ENCODE results near the gene RAB10.

DNA sequence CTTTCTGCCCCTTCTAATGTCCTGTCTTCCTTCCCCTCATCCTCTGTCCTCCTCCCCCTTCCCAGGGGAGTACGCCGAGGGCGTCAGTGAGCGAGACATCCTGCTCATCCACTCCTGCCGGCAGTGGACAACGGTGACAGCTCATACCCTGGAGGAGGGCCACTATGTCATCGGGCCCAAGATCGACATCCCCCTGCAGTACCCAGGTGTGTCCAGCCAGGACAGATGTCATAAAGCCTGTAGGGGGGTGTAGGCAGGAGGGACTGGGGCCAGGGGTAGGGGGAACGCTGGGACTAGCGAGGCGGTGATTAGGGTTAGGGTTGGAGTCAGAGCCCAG is 142.4 kb downstream of the RAB10 start:
- no peak for TF ChIP-seq YY1 (IDR thresholded peaks at IDR 0.05; ENCODE audit: insufficient read depth, insufficient read length)
- no peak for TF ChIP-seq ZNF274 (IDR thresholded peaks at IDR 0.05; ENCODE audit: low read depth, low read length)
- TF ChIP-seq SUZ12 (IDR thresholded peaks at IDR 0.05; ENCODE audit: extremely low read depth, insufficient read depth, insufficient read length): no peak

Data from NT2/D1 (cell line).